Panc1 (cell line): Measurements from ENCODE around the gene TRMT11.

Experiments used
- POLR2AphosphoS5 ChIP-seq: IDR thresholded peaks from 2 replicates; pipeline ENCODE4 v1.6.1; 2012; ENCODE audit warnings: mild to moderate bottlenecking, low read depth, low read length, moderate library complexity
- SIN3A ChIP-seq: IDR thresholded peaks from 2 replicates; pipeline ENCODE4 v1.6.1; 2012; ENCODE audit warnings: low read depth, mild to moderate bottlenecking, low read length, moderate library complexity, borderline replicate concordance; ENCODE audit not compliant: insufficient read depth
- TCF7L2 ChIP-seq: IDR thresholded peaks from 2 replicates; pipeline ENCODE4 v1.6.1; 2011; ENCODE audit warnings: mild to moderate bottlenecking, low read depth, low read length, inconsistent platforms
- TF ChIP-seq, protein P1 (sequence below): fragments of 450-650 bp; IDR thresholded peaks from 2 replicates; pipeline ENCODE4 v1.5.1; 2017; ENCODE audit warnings: mild to moderate bottlenecking

DNA sequence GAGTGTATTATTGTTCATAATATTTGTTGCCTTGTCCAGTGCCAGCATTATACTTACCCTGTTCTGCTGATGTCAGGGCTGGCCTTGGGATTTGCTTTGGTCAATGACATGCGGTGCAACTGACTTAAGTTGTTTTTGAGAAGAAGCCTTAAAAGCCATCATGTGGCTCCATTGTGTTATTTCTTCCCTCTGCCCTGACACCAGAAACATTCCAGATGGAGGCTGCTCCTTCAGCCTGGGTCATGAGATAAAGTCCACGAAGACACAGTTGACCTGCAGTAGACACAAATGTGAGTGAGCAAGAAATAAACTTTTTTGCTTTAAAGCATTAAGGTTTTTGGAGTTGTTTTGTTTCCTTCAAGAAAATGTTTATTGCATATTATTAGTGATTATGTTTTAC lies 37.3 kb upstream of the TRMT11 start:
- TF ChIP-seq, protein P1, sequence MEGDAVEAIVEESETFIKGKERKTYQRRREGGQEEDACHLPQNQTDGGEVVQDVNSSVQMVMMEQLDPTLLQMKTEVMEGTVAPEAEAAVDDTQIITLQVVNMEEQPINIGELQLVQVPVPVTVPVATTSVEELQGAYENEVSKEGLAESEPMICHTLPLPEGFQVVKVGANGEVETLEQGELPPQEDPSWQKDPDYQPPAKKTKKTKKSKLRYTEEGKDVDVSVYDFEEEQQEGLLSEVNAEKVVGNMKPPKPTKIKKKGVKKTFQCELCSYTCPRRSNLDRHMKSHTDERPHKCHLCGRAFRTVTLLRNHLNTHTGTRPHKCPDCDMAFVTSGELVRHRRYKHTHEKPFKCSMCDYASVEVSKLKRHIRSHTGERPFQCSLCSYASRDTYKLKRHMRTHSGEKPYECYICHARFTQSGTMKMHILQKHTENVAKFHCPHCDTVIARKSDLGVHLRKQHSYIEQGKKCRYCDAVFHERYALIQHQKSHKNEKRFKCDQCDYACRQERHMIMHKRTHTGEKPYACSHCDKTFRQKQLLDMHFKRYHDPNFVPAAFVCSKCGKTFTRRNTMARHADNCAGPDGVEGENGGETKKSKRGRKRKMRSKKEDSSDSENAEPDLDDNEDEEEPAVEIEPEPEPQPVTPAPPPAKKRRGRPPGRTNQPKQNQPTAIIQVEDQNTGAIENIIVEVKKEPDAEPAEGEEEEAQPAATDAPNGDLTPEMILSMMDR: no peak
- TF ChIP-seq POLR2AphosphoS5 (no peak), TCF7L2 (no peak), SIN3A (no peak)
